Activated B cell treated with CpG ODN at 0.5 μM for 24 hours (primary cell): Measurements from ENCODE around the gene INPP4A. TPM values are rescaled to one million over a fixed set of nuclear protein-coding genes. Genes with fewer than 3 reads are reported as not detected.
A peak's percentile ranks its signal among the peaks of the same experiment; 100 is the strongest.
"Not testable (repeated sequence)": the region's sequence is repeated elsewhere in the genome, so short reads cannot be mapped to it uniquely, and the experiment has no call there.

Experiments
- ATAC-seq: fragments of 200-7000 bp; cut with Tn5 transposase; one replicate; pipeline ENCODE4 v1.10.0; 2021; ENCODE audit warnings: low read depth, mild to moderate bottlenecking, moderate library complexity
- CTCF ChIA-PET: fragments of 350-600 bp; sonication (Branson Sonifier 250); formaldehyde crosslinking; loops from one replicate; lab custom pipeline; 2021; ENCODE audit warnings: antibody characterized with exemption; lab: Charles Lee
- POLR2A ChIA-PET: fragments of 350-600 bp; sonication (Branson Sonifier 250); formaldehyde crosslinking; loops from one replicate; lab custom pipeline; 2021; ENCODE audit warnings: antibody characterized with exemption; lab: Charles Lee
- DNase-seq: peaks from one replicate; pipeline ENCODE4 v3.0.0; 2022
- H3K27ac Mint-ChIP-seq: one replicate; pipeline ENCODE4 v1.8.0; 2020; ENCODE audit warnings: mixed read lengths
- H3K27me3 Mint-ChIP-seq: one replicate; pipeline ENCODE4 v1.8.0; 2021; ENCODE audit warnings: mixed read lengths
- H3K36me3 Mint-ChIP-seq: one replicate; pipeline ENCODE4 v1.8.0; 2021; ENCODE audit warnings: low read depth, mixed read lengths
- H3K4me1 Mint-ChIP-seq: one replicate; pipeline ENCODE4 v1.8.0; 2021; ENCODE audit warnings: mixed read lengths
- H3K4me3 Mint-ChIP-seq: one replicate; pipeline ENCODE4 v1.8.0; 2020; ENCODE audit warnings: mild to moderate bottlenecking, mixed read lengths
- H3K9me3 Mint-ChIP-seq: one replicate; pipeline ENCODE4 v1.8.0; 2020; ENCODE audit warnings: mixed read lengths
- CTCF ChIP-seq: fragments of 200-600 bp; IDR thresholded peaks from one replicate; pipeline ENCODE4 v1.8.0; 2022; ENCODE audit warnings: antibody characterized with exemption, mild to moderate bottlenecking
- intact Hi-C: fragments of 100-400 bp; cut with micrococcal nuclease; formaldehyde crosslinking; loops from one replicate; pipeline ENCODE4 v1.15.1; 2024
- total RNA-seq: library from RNA; stranded (reverse); gene quantifications from 2 replicates; pipeline ENCODE4 v1.2.3, GENCODE V29; 2022

The INPP4A gene
- total RNA-seq, 1 donor from 2014 or later = 26.6 TPM

- H3K4me1 Mint-ChIP-seq = peaks cover 5% of the 10 kb centered on the region
- ATAC-seq (no peak), DNase-seq (no peak)
- no peak for TF ChIP-seq CTCF
- peaks cover 3% of the 10 kb centered on the region for H3K27me3 Mint-ChIP-seq
- peaks cover 10% of the 10 kb centered on the region for H3K9me3 Mint-ChIP-seq
- intact Hi-C loops = no loop called here
- ChIA-PET CTCF (no interaction called here), POLR2A (no interaction called here)
- no peak overlapping the region for H3K27ac Mint-ChIP-seq
- H3K36me3 Mint-ChIP-seq = no peaks in the 10 kb centered on the region
- H3K4me3 Mint-ChIP-seq = no peak overlapping the region
Observed at GRCh38 chr2:98432145-98432544, 12.5 kb upstream of the INPP4A start.

DNA sequence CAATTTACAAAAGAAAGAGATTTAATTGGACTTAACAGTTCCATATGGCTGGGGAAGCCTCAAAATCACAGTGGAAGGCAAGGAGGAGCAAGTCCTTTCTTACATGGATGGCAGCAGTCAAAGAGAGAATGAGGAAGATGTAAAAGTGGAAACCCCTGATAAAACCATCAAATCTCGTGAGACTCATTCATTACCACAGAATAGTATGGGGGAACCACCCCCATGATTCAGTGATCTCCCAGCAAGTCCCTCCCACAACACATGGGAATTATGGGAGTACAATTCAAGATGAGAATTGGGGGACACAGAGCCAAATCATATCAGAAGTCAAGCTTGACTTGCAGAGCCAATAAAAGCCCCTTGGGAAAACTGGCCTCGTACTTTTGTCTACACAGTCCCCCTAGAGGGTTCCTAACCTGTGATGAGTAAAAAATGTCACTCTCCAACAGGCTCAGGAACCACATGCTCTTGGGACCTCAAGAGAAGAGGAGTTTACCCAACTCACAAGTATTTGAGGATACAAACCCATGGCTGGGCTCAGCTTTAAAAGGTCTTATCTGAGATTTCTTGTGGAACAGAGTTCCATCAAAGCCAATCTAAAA lies 11.2 kb upstream of the INPP4A start:
- DNase-seq = no peak
- H3K27ac Mint-ChIP-seq = no peak overlapping the region
- no peaks in the 10 kb centered on the region for H3K36me3 Mint-ChIP-seq
- CTCF ChIA-PET = no interaction called here
- H3K27me3 Mint-ChIP-seq = peaks cover 3% of the 10 kb centered on the region
- TF ChIP-seq CTCF = no peak
- peaks cover 5% of the 10 kb centered on the region for H3K4me1 Mint-ChIP-seq
- POLR2A ChIA-PET = no interaction called here
- ATAC-seq = peak; percentile 56
- H3K4me3 Mint-ChIP-seq = no peak overlapping the region
- H3K9me3 Mint-ChIP-seq = peaks cover 11% of the 10 kb centered on the region
- intact Hi-C loops = no loop called here

DNA sequence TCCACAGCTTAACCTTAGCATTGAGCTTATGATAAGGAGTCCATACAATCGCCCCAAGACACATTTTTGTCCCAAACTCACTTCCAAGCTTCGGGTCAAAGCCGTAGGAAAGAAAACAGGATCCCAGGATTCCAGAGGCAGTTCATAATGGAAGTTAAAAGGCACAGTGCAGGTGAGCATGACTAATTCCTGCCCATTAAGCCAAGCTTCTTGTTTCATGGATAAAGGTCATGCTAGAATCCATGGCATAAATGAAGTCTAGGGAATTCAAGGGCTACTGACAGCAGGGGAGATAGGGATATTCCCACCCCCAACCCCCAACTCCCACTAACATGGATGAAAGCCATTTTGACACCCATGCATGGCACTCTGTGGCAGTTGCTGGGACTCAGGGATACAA lies 10.2 kb upstream of the INPP4A start:
- DNase-seq = no peak
- ChIA-PET CTCF (no interaction called here), POLR2A (no interaction called here)
- Mint-ChIP-seq H3K9me3 (peaks cover 18% of the 10 kb centered on the region), H3K4me3 (no peak overlapping the region), H3K27ac (no peak overlapping the region), H3K36me3 (no peaks in the 10 kb centered on the region), H3K27me3 (peaks cover 3% of the 10 kb centered on the region), H3K4me1 (peaks cover 5% of the 10 kb centered on the region)
- ATAC-seq = no peak
- intact Hi-C loops = no loop called here
- no peak for TF ChIP-seq CTCF

DNA sequence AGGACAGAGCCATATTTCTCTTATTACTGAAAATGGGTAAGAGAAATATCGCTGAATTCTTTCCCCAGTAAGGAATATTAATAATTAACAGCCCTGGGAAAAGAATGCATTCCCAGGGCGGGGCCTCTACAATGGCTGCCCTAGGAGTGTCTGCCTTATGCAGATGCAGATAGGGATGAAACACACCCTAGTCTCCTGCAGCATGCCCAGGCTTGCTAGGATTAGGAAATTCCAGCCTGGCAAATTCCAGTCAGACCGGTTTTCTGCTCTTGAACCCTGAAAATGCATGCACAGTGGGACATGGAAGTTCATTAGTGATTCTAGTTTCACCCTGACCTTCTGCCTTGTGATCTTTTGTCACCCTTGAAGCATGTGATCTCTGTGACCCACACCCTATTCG lies 9.0 kb upstream of the INPP4A start:
- H3K27ac Mint-ChIP-seq, DNase-seq, POLR2A ChIA-PET, ATAC-seq, CTCF ChIA-PET, H3K4me1 Mint-ChIP-seq, H3K27me3 Mint-ChIP-seq, H3K36me3 Mint-ChIP-seq, intact Hi-C loops, H3K4me3 Mint-ChIP-seq: not testable (repeated sequence)
- H3K9me3 Mint-ChIP-seq = peaks cover 24% of the 10 kb centered on the region

GRCh38 chr2:98436734-98437133 lies 7.9 kb upstream of the INPP4A start:
- no peak for DNase-seq
- Mint-ChIP-seq H3K27ac (no peak overlapping the region), H3K9me3 (peaks cover 23% of the 10 kb centered on the region), H3K36me3 (no peaks in the 10 kb centered on the region), H3K4me3 (no peak overlapping the region), H3K4me1 (peaks cover 5% of the 10 kb centered on the region), H3K27me3 (no peaks in the 10 kb centered on the region)
- CTCF ChIA-PET = no interaction called here
- no peak for ATAC-seq
- intact Hi-C loops = no loop called here
- POLR2A ChIA-PET = no interaction called here
- TF ChIP-seq CTCF = no peak
